ENCODE results near the gene ANKFN1.

GRCh38 chr17:56514264-56514663, 361.0 kb downstream of the ANKFN1 start:
- TF ChIP-seq POLR2A (IDR thresholded peaks at IDR 0.05) (no peak), CTCF (IDR thresholded peaks at IDR 0.05) (no peak)
